Head of caudate nucleus (tissue), 42 donors: ENCODE results near the gene QTRT2.
A peak's percentile ranks its signal among the peaks of the same experiment; 100 is the strongest.

Experiments
- DNase-seq, 42 donors: peaks; one replicate each; pipeline versions ENCODE4 v3.0.0 to v3.0.0-alpha.2; 2020 to 2021; ENCODE audit warnings: mixed read lengths in 7 of 42
- intact Hi-C: fragments of 100-400 bp; cut with DNase I; formaldehyde crosslinking; loops from one replicate; pipeline ENCODE4 v1.15.0; 2022

QTRT2 gene

GRCh38 chr3:114056130-114057010 is at the start of gene QTRT2, which contains the start of gene CCDC191:
Gene QTRT2, plus strand, starts transcription at chr3:114056737. Its CDS starts 8,521 bp downstream, at chr3:114065258.
Gene CCDC191, minus strand, starts transcription at chr3:114056526. Its CDS starts 60 bp downstream, at chr3:114056466.
- DNase-seq, result peak; percentile 98 to 100 (median 99)
- intact Hi-C loops, result loop anchor here (5.0 kb wide), 1 partner anchor 314 kb away; no protein-coding TSS in a partner anchor

GRCh38 chr3:114011059-114011797 is 45.3 kb upstream of the QTRT2 start:
- no peak for DNase-seq
- intact Hi-C loops, result no loop called here

- intact Hi-C loops, result no loop called here
- DNase-seq, result no peak
These were observed 42.3 kb upstream of the QTRT2 start for GRCh38 chr3:114014211-114014610.

DNA sequence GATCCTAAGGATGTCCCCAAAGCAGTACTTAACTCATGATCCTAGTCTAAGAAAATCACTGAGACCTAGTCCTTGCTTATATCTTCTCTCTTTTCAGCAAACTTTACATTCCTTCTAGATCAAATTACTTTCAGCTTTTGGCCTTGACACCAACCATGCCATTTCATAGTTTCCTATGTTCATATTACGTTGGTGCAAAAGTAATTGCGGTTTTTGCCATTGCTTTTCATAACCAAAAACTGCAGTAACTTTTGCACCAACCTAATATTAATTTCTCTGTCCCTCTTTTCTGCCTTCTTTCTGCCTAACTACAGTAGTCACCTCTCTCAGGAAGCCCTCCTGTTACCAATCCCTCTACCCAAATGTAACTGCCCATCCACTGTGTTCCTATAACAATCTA is 37.1 kb upstream of the QTRT2 start:
- intact Hi-C loops, result no loop called here
- no peak for DNase-seq

GRCh38 chr3:114020907-114021306 is 35.6 kb upstream of the QTRT2 start:
- intact Hi-C loops, result no loop called here
- no peak for DNase-seq

- DNase-seq, result peak in 18 of 42 donors; percentile 5 to 75 (median 20)
- intact Hi-C loops, result no loop called here
These were observed 34.3 kb upstream of the QTRT2 start for GRCh38 chr3:114022145-114022802.

DNA sequence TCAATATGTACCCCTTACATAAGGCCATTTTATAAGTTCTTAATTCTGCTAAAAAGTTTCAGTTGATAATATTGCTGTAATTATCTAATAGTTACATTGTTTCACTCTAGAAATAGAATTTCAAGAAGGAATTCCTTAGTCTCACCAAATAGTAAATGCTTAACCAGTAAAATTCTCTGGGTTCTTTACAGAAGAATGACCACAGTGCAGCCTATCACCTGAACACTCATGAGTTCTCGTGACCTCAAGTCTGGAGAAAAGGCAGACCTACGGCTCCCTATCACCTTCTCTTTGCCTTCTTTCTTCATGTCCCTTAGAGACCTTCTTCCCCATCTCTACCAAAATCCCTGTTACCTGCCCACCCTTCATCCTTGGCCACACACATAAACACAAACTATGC is 31.1 kb upstream of the QTRT2 start:
- intact Hi-C loops, result no loop called here
- no peak for DNase-seq

DNA sequence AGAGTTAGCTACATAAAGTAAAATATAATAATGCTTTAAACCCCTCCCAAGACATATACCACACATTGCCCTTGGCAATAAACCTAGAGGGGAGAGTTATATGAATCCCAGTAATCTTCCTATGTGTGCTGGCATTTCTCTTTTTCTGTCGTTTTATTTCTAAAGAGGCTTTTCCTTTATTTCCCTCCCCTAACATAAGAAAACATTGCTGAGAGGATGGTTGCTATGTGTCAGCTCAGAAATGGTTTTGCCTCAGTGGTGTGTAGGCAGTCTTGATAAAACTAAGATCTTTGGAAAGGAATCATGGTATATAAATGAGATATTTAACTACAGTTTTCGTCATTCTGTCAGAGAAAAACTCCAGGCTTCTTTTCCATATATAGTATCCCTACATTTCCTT is 30.2 kb upstream of the QTRT2 start:
- peak in 2 of 42 donors; percentile 14 to 16 for DNase-seq

GRCh38 chr3:114033721-114034120 is 22.8 kb upstream of the QTRT2 start:
- intact Hi-C loops, result no loop called here
- no peak for DNase-seq

More for the DNA sequence above, 30.2 kb upstream of the QTRT2 start:
- intact Hi-C loops, result no loop called here

- intact Hi-C loops, result no loop called here
- no peak for DNase-seq
These were observed 22.3 kb upstream of the QTRT2 start for GRCh38 chr3:114034211-114034610.

DNA sequence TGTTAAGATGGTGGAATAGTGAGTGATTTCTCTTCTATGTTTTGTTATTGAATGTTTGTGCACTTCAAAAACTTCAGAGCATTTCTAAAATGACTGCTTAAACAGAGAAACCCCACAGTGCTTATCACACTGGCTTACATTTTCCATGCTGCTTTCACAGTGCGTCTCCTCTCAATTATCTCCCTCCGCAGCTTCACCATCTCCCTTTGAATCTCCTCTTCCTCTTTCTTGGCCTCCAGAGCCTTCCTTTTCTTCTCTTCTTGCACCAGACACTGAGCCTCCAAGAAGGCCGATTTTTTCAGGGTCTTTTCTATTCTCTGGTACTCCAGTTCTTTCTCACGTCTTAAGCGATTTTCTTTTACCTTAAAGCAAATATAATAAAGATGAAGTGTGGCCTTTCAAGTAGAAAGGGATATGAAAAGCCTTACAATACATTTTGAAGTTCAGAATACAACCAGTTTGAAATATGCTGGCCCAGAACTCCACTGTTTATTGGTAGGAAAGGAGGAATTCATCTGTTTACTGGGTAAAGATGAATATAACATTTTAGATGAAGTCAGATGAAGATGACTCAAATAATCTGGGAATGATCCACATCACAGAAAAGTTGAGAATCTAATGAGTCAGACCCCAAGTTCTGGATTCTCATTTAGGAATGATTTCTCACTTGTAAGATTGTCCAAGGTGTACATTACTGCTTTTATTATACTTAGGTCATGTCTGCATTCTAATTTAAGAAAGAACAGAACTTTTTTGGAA is 21.6 kb upstream of the QTRT2 start:
- intact Hi-C loops, result no loop called here
- DNase-seq, result no peak

DNA sequence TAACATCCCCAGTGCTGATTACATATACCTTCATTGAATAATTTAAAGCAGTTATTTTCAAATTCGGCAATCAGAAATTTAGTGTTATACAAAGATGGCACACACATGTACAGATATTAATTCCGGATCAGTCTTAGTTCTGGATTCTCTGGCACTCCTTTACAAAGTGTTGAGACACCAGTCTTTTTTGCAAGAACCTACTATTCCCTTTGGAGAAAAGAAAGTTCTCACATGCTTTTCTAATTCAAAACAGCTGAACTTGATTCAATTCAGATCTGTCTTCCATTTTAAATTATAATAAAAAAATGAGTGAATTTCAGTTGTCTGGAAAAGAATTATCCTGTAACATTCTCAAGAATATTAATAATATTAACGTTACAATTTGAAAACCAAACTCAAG is 20.6 kb upstream of the QTRT2 start:
- no peak for DNase-seq
- intact Hi-C loops, result no loop called here

DNA sequence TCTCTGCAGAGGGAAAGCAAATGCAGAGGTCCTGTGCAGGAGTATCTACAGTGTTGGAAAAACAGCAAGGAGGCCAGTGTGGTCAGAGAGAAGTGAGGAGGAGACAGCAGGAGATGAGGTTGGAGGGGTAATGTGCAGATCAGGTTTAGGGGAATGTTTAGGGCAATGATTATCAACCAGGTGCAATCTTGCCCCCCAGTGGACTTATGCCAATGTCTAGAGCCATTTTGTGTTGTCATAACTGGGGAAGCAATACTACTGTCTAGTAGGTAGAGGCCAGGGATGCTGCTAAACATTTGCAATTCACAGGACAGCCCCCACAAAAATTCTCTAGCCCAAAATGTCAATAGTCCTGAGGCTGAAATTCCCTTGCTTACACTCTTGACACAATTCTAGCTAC is 13.3 kb upstream of the QTRT2 start:
- no peak for DNase-seq
- intact Hi-C loops, result no loop called here

GRCh38 chr3:114052216-114052615 is 4.3 kb upstream of the QTRT2 start:
- intact Hi-C loops, result no loop called here
- no peak for DNase-seq

DNA sequence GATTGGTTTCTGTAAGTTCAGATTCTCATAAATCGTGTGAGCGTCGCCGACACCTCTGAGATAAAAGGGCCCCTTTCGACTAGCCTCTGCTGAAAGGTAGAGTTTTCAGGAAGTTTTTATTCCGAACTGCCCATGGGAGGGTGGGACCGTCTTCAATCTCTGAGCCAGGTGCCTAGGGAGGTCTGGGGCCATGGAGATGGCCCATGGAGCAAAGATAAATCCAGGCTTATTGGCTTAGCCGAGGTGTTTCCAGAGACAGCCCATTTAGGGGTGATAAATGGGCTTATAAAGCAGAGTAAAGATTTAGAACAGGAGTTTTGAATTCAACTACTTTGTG is 442 bp downstream of the QTRT2 start:
- DNase-seq, result peak in 1 of 42 donors; percentile 4
- intact Hi-C loops, result loop anchor here (5.0 kb wide), 1 partner anchor 315 kb away; no protein-coding TSS in a partner anchor

- intact Hi-C loops, result loop anchor here (5.0 kb wide), 1 partner anchor 316 kb away; no protein-coding TSS in a partner anchor
- no peak for DNase-seq
These were observed 2.1 kb downstream of the QTRT2 start for GRCh38 chr3:114058646-114059045.

DNA sequence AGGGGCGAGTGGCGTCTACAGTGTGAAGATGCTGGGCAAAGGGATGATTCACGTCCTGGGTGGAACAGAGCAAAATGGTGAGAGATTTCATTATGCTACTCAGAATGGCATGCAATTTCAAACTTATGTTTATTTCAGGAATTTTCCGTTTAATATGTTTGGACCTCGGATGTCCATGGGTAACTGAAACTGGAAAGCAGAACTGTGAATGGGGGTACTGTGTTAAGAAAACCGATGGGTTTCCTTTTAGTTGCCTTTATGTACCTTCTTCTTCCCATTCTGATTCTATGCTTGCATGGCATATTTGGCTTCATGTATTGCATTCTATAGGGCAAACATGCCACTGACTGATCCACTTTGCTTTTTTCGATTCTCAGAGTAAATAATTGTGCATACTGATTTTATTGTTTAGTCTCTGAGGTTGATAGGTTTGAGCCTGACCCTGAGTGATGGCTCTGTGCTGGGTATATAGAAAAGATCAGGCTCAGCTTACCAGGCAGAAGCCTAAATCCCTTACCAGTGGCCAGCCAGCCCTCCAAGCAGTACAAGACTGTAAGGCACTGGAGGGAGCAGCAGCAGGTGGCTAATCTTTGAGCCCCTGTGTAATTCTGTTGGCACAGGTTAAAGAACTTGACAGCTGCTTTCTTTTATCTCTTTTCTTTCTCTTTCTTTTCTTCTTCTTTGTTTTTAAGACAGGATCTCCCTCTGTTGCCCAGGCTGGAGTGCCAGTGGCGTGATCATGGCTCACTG is 4.5 kb downstream of the QTRT2 start:
- DNase-seq, result no peak
- intact Hi-C loops, result no loop called here

- intact Hi-C loops, result no loop called here
- no peak for DNase-seq
These were observed 11.3 kb downstream of the QTRT2 start for GRCh38 chr3:114067804-114068203.
